Cortex of kidney (tissue), 1 donor: ENCODE data around the gene IGF2R.
"Not testable (repeated sequence)": the region's sequence is repeated elsewhere in the genome, so short reads cannot be mapped to it uniquely, and the experiment has no call there.

Experiments used
- DNase-seq: peaks from one replicate; lab custom pipeline; 2025; lab: John Stamatoyannopoulos, UW

IGF2R gene

DNA sequence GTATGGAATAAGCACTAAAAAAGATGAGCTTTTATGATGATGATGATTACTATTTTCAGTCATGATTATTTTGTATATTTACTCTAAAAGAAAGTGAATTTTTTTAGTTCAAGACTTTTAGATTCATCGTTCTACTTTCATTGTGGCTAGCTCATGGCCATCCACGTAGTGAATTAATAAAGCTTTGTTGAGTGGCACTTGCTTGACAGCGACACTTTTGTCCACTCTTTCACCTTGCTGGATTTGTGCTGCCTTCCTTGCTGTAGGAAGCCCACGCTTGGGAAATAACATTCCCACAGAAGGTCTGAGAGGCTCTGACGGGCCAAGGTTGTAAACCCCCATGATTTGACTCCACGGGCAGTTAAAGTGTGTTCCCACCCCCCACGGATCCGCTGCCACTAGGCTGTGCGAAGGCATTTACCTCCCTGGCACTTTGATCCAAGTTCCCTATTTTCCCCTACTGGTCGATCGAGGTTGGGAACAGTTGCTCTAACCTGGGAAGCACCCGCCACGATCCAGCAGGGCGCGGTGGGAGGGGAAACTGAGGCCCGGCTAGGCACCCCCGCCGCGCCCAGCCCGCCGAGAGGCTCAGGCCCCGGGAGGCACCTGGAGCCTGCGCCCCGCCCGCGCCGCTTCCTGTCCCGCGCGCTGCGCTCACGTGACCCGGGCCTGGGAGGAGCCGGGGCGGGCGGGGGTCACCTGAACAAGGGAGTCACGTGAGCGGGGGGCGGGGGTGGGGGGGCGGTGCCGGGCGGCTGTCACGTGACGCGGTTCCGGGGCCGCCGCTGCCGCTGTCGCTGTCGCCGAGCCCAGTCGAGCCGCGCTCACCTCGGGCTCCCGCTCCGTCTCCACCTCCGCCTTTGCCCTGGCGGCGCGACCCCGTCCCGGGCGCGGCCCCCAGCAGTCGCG is at the start of gene IGF2R:
TSS of gene IGF2R (plus strand) at position 788 of the 909 bp plus-strand sequence. CDS start 165 bp downstream, outside the sequence.
- DNase-seq, result peak; percentile 32

DNA sequence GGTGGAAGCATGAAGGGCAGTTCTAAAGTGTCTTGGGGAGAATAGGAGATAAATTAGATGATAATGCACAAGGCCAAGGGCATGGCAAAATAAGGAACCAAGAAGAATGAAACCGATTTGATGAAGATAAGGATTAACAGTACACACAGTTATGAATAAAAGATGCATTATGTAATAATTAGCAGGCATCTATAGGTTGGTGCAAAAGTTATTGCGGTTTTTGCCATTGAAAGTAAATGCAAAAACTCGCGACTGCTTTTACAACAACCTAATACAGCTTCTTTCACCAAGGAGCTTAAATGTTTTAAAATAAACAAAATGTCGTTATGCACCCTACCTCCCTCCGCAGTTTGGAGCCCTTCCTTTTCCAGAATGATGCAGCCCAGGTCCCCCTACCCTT is 49.1 kb upstream of the IGF2R start:
- DNase-seq, result no peak

DNA sequence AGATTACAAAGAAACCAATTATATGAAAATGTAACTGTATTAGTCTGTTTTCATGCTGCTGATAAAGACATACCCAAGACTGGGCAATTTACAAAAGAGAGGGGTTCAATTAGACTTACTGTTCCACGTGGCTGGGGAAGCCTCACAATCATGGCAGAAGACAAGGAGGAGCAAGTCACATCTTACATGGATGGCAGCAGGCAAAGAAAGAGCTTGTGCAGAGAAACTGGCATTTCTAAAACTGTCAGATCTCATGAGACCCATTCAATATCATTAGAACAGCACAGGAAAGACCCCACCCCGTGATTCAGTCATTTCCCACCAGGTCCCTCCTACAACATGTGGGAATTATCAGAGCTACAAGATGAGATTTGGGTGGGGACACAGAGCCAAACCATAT is 44.7 kb upstream of the IGF2R start:
- not testable (repeated sequence) for DNase-seq

GRCh38 chr6:159926542-159927203 is 42.2 kb upstream of the IGF2R start:
- no peak for DNase-seq

DNA sequence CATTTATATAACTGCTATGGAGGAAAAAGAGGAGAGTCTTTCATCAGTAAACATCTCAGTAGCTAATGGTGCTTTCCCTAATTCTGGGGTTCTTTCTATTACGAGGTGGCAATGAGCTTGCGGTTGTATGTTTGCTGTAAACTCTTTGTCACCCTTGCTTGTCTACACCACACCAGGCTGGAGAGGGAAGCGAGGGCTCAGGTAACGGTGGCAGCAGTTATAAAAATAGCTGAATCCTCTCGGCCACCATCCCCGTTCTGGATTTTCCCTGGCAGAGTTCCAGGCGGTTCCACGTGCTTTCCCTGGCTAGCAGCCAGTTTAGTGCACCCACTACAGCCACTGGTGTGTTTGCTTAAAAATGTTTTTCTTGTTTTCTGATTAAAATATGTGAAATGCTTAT is 39.1 kb upstream of the IGF2R start:
- no peak for DNase-seq

DNA sequence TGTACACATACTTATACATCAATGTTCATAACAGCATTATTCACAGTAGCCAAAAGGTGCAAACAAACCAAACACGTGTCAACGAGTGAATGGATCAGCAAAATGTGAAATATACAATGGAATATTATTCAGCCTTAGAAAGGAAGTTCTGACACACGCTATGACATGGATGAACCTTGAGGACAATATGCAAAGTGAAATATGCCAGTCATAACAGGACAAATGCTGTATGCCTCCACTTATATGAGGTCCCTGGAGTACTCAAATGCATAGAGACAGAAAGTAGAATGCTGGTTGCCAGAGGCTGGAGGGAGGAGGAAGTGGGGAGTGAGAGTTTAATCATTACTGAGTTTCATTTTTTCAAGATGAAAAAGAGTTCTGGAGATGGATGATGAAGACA is 37.8 kb upstream of the IGF2R start:
- DNase-seq, result no peak

- DNase-seq, result no peak
These were observed 37.0 kb upstream of the IGF2R start for GRCh38 chr6:159931846-159932245.

GRCh38 chr6:159933077-159933476 is 35.8 kb upstream of the IGF2R start:
- no peak for DNase-seq

DNA sequence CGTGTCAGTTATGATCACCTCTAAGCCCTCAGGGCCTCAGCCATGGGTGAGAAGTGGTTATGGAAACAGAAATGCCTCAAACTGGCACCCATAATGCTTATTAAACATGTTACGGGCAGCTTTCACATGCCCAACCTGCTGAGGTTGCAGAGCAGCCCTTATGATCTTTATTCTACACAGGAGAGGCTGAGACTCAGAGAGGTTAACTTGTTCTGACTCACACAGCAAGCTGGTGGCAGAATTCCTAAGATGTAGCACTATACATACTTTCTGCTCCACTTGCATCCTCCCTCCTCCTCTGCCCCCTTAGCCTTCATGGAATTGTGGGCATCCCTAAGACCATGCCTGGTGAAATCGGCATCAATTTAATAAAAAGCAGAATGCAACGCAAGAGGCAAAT is 34.7 kb upstream of the IGF2R start:
- no peak for DNase-seq

- DNase-seq, result no peak
These were observed 33.8 kb upstream of the IGF2R start for GRCh38 chr6:159935065-159935464.

DNA sequence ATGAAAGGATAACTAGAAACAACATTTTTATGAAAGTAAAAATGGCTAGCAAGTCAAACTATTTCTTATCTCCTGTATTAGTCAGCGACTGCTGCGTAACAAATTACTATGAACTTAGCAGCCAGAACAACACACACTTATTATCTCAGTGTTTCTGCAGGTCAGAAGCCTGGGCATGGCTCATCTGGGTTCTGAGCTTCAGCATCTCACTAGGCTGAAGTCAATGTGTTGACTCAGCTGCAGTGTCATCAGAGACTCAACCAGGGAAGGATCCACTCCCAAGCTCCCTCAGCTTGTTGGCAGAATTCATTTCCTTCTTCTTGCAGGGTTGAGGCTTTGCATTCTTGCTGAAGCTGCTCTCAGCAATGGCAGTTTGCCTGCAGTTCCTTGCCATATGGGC is 33.2 kb upstream of the IGF2R start:
- no peak for DNase-seq

DNA sequence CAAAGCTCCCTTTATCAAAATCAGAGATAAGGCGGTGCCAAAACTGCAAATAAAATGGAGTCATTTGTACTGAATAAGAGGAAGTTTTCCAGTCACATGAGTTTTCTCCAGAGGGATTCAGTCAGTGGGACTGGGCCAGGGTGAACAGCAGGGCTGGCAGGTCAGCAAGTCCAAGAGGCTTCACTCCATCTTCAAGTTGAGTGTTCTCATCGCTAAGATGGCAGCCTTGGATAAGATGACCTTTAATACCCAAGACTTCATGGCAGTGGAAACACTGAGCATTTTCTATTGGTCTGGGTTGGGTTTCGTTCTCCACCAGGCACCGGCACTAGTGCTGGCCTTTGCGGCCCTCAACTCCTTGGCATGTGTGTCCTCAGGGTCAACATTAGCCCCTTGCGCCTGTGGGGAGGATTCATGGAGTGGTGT is 29.3 kb upstream of the IGF2R start:
- no peak for DNase-seq

- no peak for DNase-seq
These were observed 27.4 kb upstream of the IGF2R start for GRCh38 chr6:159941286-159942113.

DNA sequence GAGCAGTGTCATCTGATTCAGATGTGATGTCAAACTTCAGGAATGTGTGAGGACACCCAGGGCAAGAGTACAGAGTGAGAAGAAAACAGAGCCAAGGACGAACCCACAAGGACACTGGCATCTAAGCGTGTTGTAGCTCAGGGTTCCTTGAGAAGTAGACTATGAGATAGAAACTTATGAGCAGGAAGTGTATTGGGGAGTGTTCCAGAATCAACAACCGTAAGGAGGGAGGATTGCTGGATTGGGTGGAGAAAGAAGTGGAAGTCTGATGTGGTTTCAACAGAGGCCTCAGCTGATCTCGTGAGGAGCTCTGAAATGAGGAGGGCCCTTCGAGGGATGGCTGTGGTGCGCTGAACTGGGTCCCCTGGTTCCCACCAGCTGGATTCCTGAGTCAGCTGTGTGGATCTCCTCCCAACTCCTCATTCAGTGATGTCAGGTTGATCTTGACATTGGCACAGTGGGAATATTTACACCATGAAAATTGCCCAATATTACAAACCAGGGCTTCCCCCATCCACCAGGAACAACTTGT is 25.7 kb upstream of the IGF2R start:
- DNase-seq, result no peak

DNA sequence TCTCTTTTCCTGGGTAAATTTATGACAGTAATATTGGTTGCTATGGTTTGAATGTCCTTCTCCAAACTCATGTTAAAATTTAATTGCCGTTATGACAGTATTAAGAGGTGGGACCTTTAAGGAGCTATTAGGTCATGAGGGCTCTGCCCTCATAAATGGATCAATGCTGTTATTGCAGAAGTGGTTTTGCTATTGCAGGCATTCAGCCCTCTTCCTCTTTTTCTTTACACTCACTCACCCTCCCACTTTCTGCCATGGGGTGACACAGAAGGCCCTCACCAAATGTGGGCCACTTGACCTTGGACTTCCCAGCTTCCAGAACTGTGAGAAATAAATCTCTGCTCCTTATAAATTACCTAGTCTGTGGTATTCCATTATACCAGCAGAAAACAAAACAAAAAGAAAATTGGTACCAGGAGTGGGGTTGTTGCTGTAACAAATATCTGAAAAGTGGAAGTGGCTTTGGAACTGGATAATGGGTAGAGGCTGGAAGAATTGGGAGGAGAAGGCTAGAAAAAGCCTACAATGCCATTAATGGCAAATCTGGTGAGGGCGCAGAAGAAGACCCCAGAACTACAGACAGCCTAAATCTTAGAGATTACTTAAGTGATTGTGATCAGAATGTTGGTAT is 24.8 kb upstream of the IGF2R start:
- DNase-seq, result no peak

GRCh38 chr6:159945801-159946392 is 23.0 kb upstream of the IGF2R start:
- DNase-seq, result no peak

GRCh38 chr6:159946912-159947311 is 22.0 kb upstream of the IGF2R start:
- DNase-seq, result no peak

DNA sequence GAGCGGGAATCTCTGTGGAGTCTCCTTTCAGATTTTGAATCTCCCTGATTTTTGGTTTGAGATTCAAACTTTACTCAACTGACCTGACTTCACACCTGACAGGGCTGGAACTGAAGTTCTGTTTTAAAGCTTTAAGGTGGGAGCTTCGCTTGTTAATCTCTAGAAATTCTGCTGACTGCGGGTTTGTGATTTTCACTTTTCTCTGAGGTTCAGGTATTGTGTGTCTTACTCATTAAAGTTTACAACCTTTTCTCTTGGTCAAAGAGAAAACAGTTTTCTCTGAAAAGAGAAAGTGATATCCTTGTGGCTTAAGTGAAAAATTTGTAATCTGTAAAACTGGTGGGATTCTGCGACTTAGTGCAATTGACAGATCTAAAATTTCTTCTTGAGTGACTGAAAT is 20.7 kb upstream of the IGF2R start:
- DNase-seq, result no peak

DNA sequence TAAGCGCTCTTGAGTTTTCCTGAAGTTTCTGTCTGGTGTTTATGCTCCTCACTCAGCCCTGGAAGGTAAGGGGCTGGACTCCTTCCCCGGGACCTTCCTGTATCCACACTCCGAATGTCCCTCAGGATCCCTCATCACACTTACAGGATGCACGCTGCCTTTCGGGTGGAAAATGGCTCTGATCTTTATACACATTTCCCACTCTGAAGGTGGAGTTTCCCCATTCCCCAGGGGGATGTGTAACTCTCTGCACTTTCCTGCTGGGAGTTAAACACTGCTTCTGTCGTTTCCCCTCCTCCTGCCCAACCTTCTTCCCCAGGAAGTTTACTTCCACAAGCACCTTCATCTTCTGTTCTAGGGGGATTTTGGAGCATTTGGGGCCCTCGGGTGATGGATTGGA is 17.1 kb upstream of the IGF2R start:
- no peak for DNase-seq

DNA sequence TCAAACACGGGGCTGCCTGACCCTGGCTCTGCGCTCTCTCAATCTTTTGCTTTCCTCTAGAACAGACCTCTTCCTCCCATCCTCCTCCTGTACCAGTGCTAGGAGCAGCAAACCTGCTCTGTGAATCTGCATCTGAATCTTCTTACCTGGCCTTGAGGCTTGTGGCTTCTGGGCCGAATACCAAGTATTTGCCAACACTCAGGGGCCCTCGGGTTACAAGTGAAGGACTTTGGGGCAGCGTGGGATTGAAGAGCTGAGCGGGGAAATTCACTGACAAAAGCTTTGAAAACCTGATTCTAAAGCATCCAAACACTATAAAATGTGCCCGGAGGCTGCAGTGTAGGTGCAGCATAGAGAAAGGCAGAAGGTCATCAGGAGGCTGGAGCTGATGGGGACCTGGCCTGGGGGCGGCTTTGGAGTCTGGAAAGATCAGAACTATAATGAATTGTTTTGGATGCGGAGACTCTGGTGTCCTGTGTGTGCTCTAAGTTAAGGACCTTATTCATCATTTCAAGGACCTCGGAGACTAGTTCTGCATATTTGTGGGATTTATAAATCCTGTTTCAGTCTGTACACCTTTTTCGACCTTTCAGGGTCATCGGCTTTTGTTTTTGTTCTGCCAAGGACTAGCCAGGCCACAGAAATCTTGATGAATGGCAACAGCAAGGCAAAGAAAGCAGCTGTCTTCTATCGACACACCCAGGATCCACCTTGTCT is 16.4 kb upstream of the IGF2R start:
- DNase-seq, result no peak
